NCI-H1092 treated with DMSO at 0.1 percent for 48 hours (cell line): ENCODE measurements around the gene ADAMTS18.

ENCODE experiments used
- DNase-seq: peaks from one replicate; lab custom pipeline; 2025; lab: John Stamatoyannopoulos, UW

ADAMTS18 gene

GRCh38 chr16:77324729-77325128 lies 110.1 kb downstream of the ADAMTS18 start:
- DNase-seq, result no peak

- no peak for DNase-seq
Observed at GRCh38 chr16:77323695-77324094, 111.1 kb downstream of the ADAMTS18 start.

- peak; percentile 91 for DNase-seq
Observed at GRCh38 chr16:77322757-77323156, 112.1 kb downstream of the ADAMTS18 start.

GRCh38 chr16:77317059-77317458 lies 117.8 kb downstream of the ADAMTS18 start:
- no peak for DNase-seq

- no peak for DNase-seq
Observed at GRCh38 chr16:77310877-77311276, 124.0 kb downstream of the ADAMTS18 start.

GRCh38 chr16:77308163-77308561 lies 126.7 kb downstream of the ADAMTS18 start:
- DNase-seq, result no peak

- no peak for DNase-seq
Observed at GRCh38 chr16:77307426-77308162, 127.2 kb downstream of the ADAMTS18 start.

- peak; percentile 48 for DNase-seq
Observed at GRCh38 chr16:77306075-77306474, 128.8 kb downstream of the ADAMTS18 start.

- DNase-seq, result no peak
Observed at GRCh38 chr16:77304877-77305276, 130.0 kb downstream of the ADAMTS18 start.

GRCh38 chr16:77304134-77304533 lies 130.7 kb downstream of the ADAMTS18 start:
- no peak for DNase-seq

- no peak for DNase-seq
Observed at GRCh38 chr16:77302674-77303073, 132.2 kb downstream of the ADAMTS18 start.

GRCh38 chr16:77302249-77302648 lies 132.6 kb downstream of the ADAMTS18 start:
- DNase-seq, result no peak

GRCh38 chr16:77300256-77300655 lies 134.6 kb downstream of the ADAMTS18 start:
- DNase-seq, result no peak

GRCh38 chr16:77299395-77299794 lies 135.4 kb downstream of the ADAMTS18 start:
- DNase-seq, result no peak

- no peak for DNase-seq
Observed at GRCh38 chr16:77298418-77299360, 136.1 kb downstream of the ADAMTS18 start.

GRCh38 chr16:77297996-77298395 lies 136.8 kb downstream of the ADAMTS18 start:
- DNase-seq, result no peak

GRCh38 chr16:77295896-77296295 lies 138.9 kb downstream of the ADAMTS18 start:
- DNase-seq, result no peak

- DNase-seq, result peak; percentile 63
Observed at GRCh38 chr16:77290451-77291115, 144.3 kb downstream of the ADAMTS18 start.

- no peak for DNase-seq
Observed at GRCh38 chr16:77289331-77289809, 145.5 kb downstream of the ADAMTS18 start.

- DNase-seq, result no peak
Observed at GRCh38 chr16:77288222-77288621, 146.6 kb downstream of the ADAMTS18 start.

- DNase-seq, result no peak
Observed at GRCh38 chr16:77285676-77286075, 149.2 kb downstream of the ADAMTS18 start.

GRCh38 chr16:77282345-77282744 lies 152.5 kb downstream of the ADAMTS18 start:
- DNase-seq, result no peak
